Common myeloid progenitor, CD34-positive (primary cell): ENCODE data around the gene TMPRSS13.

ENCODE experiments used
- CTCF ChIA-PET: fragments of 350-600 bp; sonication (Branson Sonifier 250); formaldehyde crosslinking; loops from one replicate; lab custom pipeline; 2021; ENCODE audit warnings: antibody characterized with exemption; lab: Charles Lee
- POLR2A ChIA-PET: fragments of 350-600 bp; sonication (Branson Sonifier 250); formaldehyde crosslinking; loops from one replicate; lab custom pipeline; 2021; ENCODE audit warnings: antibody characterized with exemption; lab: Charles Lee
- DNase-seq, 3 donors: peaks; one replicate each; pipeline versions ENCODE4 v3.0.0 to v3.0.0-alpha.2; 2013
- H3K27ac ChIP-seq, 2 experiments: 1 replicate in 1 of 2; 2 replicates in 1 of 2; pipeline ENCODE4 v1.7.0; 2013; ENCODE audit warnings: inconsistent platforms in 2 of 2, low read length in 2 of 2, mild to moderate bottlenecking in 2 of 2, low read depth in 1 of 2, moderate library complexity in 1 of 2; ENCODE audit not compliant: severe bottlenecking in 2 of 2, insufficient read depth in 1 of 2, poor library complexity in 1 of 2
- H3K27me3 ChIP-seq, 5 experiments: replicated peaks in 2 of 5; 1 replicate in 3 of 5; 2 replicates in 2 of 5; pipeline versions ENCODE4 v1.6.1 to v1.7.0; 2013; ENCODE audit warnings: low read length in 4 of 5, mild to moderate bottlenecking in 2 of 5, moderate library complexity in 2 of 5, inconsistent platforms in 1 of 5; ENCODE audit not compliant: insufficient read depth in 5 of 5, control insufficient read depth in 4 of 5
- H3K36me3 ChIP-seq, 4 experiments: 1 replicate in 2 of 4; 2 replicates in 2 of 4; pipeline versions ENCODE4 v1.6.1 to v1.7.0; 2013; ENCODE audit warnings: low read length in 3 of 4, control low read depth in 1 of 4, mild to moderate bottlenecking in 1 of 4; ENCODE audit not compliant: control insufficient read depth in 4 of 4, insufficient read depth in 4 of 4
- H3K4me1 ChIP-seq, 4 experiments: 1 replicate in 3 of 4; 2 replicates in 1 of 4; pipeline versions ENCODE4 v1.6.1 to v1.7.1; 2013; ENCODE audit warnings: low read length in 3 of 4, mild to moderate bottlenecking in 3 of 4, control low read depth in 1 of 4, inconsistent platforms in 1 of 4, moderate library complexity in 1 of 4; ENCODE audit not compliant: control insufficient read depth in 4 of 4, insufficient read depth in 4 of 4; ENCODE audit errors: control extremely low read depth in 1 of 4
- H3K4me3 ChIP-seq, 7 experiments: 1 replicate in 4 of 7; 2 replicates in 3 of 7; pipeline versions ENCODE4 v1.5.1 to v1.7.0; 2013; ENCODE audit warnings: mild to moderate bottlenecking in 7 of 7, low read length in 6 of 7, moderate library complexity in 6 of 7, inconsistent platforms in 2 of 7, low read depth in 2 of 7, control low read depth in 1 of 7; ENCODE audit not compliant: insufficient read depth in 4 of 7, control insufficient read depth in 1 of 7; ENCODE audit errors: extremely low read depth in 1 of 7
- H3K9me3 ChIP-seq, 5 experiments: 1 replicate in 4 of 5; 2 replicates in 1 of 5; pipeline versions ENCODE4 v1.6.1 to v1.7.1; 2013; ENCODE audit warnings: low read length in 4 of 5, mild to moderate bottlenecking in 2 of 5, inconsistent platforms in 1 of 5, low read depth in 1 of 5, moderate library complexity in 1 of 5; ENCODE audit not compliant: control insufficient read depth in 4 of 5, insufficient read depth in 2 of 5; ENCODE audit errors: control extremely low read depth in 1 of 5
- WGBS: methylation state at CpG from one replicate; pipeline ENCODE4 v1.1.5; 2013; ENCODE audit not compliant: insufficient coverage; 5-methylcytosine and 5-hydroxymethylcytosine counted together

Gene TMPRSS13

DNA sequence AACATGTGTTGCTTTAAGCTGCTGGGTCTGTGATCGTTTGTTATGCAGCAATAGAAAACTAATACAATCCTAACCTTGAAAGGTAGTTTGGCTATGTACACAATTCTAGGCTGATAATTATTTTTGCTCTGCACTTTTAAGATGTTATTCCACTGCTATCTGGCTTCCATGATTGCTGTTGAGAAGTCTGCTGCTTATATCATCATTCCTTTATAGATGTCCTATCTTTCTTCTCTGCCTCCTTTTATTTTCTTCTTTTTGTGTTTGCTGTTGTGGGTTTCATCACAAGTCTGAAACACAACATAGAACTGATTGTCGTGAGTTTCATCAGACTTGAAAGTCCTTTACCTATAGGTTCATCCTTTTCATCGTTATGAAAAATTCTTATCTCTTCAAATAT lies 76.9 kb downstream of the TMPRSS13 start:
- no peak for DNase-seq
- 100% methylated on average over 1 of the region's 3 CpGs for WGBS
- H3K4me1 ChIP-seq = peaks cover 0 to 7% (median 5%) of the 10 kb centered on the region in 4 experiments
- no peaks in the 10 kb centered on the region for H3K27me3 ChIP-seq
- no peak overlapping the region for H3K27ac ChIP-seq
- H3K9me3 ChIP-seq = peaks cover 0 to 10% (median 4%) of the 10 kb centered on the region in 5 experiments
- POLR2A ChIA-PET = no interaction called here
- CTCF ChIA-PET = interaction anchor here (0.6 to 2.1 kb wide), 10 partner anchors 10 to 201 kb away, joined by 3 to 10 read pairs (median 4); no protein-coding TSS in a partner anchor
- H3K36me3 ChIP-seq = no peaks in the 10 kb centered on the region
- no peak overlapping the region for H3K4me3 ChIP-seq

DNA sequence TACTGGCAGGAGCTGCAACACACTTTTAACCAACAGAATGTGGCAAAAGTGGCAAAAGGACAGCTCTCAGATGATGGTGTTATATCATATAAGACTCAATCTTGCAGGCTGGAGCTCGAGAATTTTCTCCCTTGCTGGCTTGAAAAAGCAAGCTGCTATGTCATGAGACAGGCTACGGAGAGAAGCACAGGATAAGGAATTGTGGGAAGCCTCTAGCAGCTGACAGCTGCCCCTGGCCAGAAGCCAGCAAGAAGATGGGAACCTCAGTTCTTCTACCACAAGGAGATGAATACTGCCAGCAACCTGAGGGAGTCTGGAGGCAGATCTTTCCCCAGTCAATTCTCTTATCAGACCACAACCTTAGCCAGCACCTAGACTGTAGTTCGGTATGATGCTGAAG lies 77.3 kb downstream of the TMPRSS13 start:
- Histone ChIP-seq H3K27me3 (no peaks in the 10 kb centered on the region), H3K4me1 (peaks cover 0 to 7% (median 5%) of the 10 kb centered on the region in 4 experiments), H3K27ac (no peak overlapping the region), H3K9me3 (peaks cover 0 to 10% (median 4%) of the 10 kb centered on the region in 5 experiments), H3K4me3 (no peak overlapping the region), H3K36me3 (no peaks in the 10 kb centered on the region)
- WGBS = 50% methylated on average over 2 of the region's 3 CpGs
- CTCF ChIA-PET = interaction anchor here (0.6 to 2.1 kb wide), 10 partner anchors 9 to 95 kb away, joined by 3 to 10 read pairs (median 4); no protein-coding TSS in a partner anchor
- POLR2A ChIA-PET = no interaction called here
- no peak for DNase-seq

DNA sequence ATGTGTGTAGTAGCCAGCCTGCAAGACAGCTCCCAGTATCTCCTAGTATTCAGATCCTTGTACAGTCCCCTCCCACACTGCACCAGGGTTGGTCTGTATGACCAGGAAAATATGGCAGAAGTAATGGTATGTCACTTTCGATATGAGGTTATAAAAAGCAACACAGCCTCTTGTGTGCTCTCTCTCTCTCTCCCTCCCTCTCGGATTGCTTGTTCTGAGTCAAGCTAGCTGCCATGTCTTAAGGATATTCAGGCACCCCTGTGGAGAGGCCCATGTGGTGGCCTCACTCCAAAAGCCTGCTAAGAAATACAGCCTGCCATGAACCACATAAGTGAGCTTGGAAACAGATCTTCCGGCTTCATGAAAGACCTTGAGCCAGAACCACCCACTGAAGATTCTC lies 78.1 kb downstream of the TMPRSS13 start:
- POLR2A ChIA-PET = no interaction called here
- H3K36me3 ChIP-seq = no peaks in the 10 kb centered on the region
- peaks cover 0 to 10% (median 4%) of the 10 kb centered on the region in 5 experiments for H3K9me3 ChIP-seq
- no peaks in the 10 kb centered on the region for H3K27me3 ChIP-seq
- CTCF ChIA-PET = interaction anchor here (1.0 to 2.1 kb wide), 7 partner anchors 8 to 96 kb away, joined by 3 to 10 read pairs (median 4); no protein-coding TSS in a partner anchor
- 89% methylated on average over 3 of the region's 3 CpGs for WGBS
- DNase-seq = no peak
- H3K4me1 ChIP-seq = peaks cover 0 to 7% (median 5%) of the 10 kb centered on the region in 4 experiments
- H3K27ac ChIP-seq = no peak overlapping the region
- H3K4me3 ChIP-seq = no peak overlapping the region
